GM06990 (cell line): ENCODE measurements around the gene ZDHHC12.
A peak's percentile ranks its signal among the peaks of the same experiment; 100 is the strongest.
"Not testable (repeated sequence)": the region's sequence is repeated elsewhere in the genome, so short reads cannot be mapped to it uniquely, and the experiment has no call there.

Experiments
- DNase-seq: peaks from one replicate; pipeline ENCODE4 v3.0.0-alpha.2; 2011; ENCODE audit not compliant: insufficient read length; ENCODE audit errors: extremely low read depth
- H3K27me3 ChIP-seq: replicated peaks from 2 replicates; pipeline ENCODE4 v1.6.0; 2011; ENCODE audit warnings: low read length; ENCODE audit not compliant: control insufficient read depth, insufficient read depth
- H3K36me3 ChIP-seq: 2 replicates; pipeline ENCODE4 v1.5.1; 2011; ENCODE audit warnings: low read length; ENCODE audit not compliant: control insufficient read depth, insufficient read depth
- H3K4me3 ChIP-seq: replicated peaks from 2 replicates; pipeline ENCODE4 v1.5.1; 2011; ENCODE audit warnings: low read depth, mild to moderate bottlenecking, control low read depth, low read length
- TF ChIP-seq, protein P1 (sequence below): IDR thresholded peaks from 2 replicates; pipeline ENCODE4 v1.5.1; 2011; ENCODE audit warnings: low read length, control low read depth, mild to moderate bottlenecking, inconsistent platforms; ENCODE audit not compliant: insufficient read depth, poor library complexity, severe bottlenecking

The ZDHHC12 gene

GRCh38 chr9:128703616-128704355 lies 20.1 kb downstream of the ZDHHC12 start:
- H3K4me3 ChIP-seq = peak overlapping the region; percentile 65

DNA sequence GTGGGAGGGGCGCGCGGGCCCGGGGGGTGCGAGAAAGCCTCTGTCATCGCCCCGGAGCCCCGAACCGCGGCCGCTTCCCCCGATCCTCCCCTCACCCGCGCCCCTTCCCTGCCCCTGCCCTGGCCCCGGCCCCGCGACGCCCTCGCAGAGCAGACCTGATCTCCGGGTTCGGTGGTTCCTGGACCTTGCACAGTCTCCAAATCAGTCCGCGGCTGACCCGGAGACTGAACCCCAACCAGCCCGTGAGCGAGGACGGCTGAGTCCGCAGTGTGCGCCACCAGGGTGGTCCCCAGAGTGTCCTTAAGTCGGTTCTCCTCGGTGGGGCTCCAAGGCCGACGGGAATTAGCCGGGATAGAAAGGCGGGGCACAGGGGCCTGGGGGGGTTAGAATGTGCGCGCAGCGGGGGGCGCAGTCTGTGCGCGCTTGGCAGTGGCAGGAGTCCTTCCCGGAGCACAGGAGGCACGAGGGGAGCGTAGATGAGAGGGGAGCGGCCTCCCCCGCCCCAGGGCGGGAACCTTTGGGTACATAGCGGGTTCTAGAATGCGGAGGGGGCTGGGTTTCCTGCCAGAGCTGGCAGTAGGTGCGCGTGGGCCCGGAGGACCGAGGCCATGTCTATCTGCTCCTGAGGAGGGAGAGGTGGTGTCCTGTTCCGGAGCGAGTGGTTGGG lies 20.8 kb downstream of the ZDHHC12 start:
- Histone ChIP-seq H3K4me3 (peak overlapping the region; percentile 65), H3K36me3 (no peaks in the 10 kb centered on the region), H3K27me3 (no peaks in the 10 kb centered on the region)
- TF ChIP-seq, protein P1, sequence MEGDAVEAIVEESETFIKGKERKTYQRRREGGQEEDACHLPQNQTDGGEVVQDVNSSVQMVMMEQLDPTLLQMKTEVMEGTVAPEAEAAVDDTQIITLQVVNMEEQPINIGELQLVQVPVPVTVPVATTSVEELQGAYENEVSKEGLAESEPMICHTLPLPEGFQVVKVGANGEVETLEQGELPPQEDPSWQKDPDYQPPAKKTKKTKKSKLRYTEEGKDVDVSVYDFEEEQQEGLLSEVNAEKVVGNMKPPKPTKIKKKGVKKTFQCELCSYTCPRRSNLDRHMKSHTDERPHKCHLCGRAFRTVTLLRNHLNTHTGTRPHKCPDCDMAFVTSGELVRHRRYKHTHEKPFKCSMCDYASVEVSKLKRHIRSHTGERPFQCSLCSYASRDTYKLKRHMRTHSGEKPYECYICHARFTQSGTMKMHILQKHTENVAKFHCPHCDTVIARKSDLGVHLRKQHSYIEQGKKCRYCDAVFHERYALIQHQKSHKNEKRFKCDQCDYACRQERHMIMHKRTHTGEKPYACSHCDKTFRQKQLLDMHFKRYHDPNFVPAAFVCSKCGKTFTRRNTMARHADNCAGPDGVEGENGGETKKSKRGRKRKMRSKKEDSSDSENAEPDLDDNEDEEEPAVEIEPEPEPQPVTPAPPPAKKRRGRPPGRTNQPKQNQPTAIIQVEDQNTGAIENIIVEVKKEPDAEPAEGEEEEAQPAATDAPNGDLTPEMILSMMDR = no peak
- peak; percentile 51 for DNase-seq

More at GRCh38 chr9:128703616-128704355, 20.1 kb downstream of the ZDHHC12 start:
- TF ChIP-seq, protein P1 = no peak
- DNase-seq = no peak
- Histone ChIP-seq H3K36me3 (no peaks in the 10 kb centered on the region), H3K27me3 (no peaks in the 10 kb centered on the region)

DNA sequence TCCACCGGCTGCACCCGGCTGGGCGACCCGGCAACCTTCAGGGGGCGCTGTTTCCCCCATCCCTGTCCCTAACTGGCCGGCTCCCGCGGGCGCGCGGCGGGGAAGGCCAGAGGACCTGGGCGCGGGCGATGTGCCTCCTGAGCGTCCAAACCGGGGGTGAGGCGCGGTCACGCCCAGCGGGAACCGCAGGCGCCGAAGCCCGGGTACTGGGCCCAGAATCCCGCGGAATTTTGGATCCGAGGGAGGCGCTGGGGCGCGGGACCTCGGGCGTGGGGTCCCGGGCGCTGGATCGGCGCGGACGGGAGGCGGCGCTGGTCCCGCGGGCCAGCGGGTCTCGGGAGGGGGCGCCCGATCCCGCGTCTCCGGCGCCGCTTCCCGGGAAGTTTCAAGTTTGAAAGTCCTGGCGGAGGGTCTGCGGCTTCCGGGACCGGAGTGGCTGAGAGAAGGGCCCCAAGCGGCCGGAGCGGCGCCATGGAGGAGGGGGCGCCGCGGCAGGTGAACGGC lies 21.4 kb downstream of the ZDHHC12 start, which contains the start of gene PKN3:
TSS of gene PKN3 (plus strand) at position 59 of the 504 bp plus-strand sequence. CDS start at position 472, 413 bp downstream.
- peak; percentile 88 for DNase-seq
- H3K4me3 ChIP-seq = peak within 1 kb of the TSS; percentile 65
- TF ChIP-seq, protein P1 = peak; percentile 88
- H3K36me3 ChIP-seq = peaks cover under 1% of the 10 kb centered on the region; the same call in 1 of the 2 replicates
- H3K27me3 ChIP-seq = no peaks in the 10 kb centered on the region

GRCh38 chr9:128701227-128701854 lies 22.6 kb downstream of the ZDHHC12 start:
- Histone ChIP-seq H3K27me3 (no peaks in the 10 kb centered on the region), H3K4me3 (no peak overlapping the region), H3K36me3 (peaks cover 3% of the 10 kb centered on the region; the same call in 1 of the 2 replicates)
- TF ChIP-seq, protein P1 = no peak
- no peak for DNase-seq

DNA sequence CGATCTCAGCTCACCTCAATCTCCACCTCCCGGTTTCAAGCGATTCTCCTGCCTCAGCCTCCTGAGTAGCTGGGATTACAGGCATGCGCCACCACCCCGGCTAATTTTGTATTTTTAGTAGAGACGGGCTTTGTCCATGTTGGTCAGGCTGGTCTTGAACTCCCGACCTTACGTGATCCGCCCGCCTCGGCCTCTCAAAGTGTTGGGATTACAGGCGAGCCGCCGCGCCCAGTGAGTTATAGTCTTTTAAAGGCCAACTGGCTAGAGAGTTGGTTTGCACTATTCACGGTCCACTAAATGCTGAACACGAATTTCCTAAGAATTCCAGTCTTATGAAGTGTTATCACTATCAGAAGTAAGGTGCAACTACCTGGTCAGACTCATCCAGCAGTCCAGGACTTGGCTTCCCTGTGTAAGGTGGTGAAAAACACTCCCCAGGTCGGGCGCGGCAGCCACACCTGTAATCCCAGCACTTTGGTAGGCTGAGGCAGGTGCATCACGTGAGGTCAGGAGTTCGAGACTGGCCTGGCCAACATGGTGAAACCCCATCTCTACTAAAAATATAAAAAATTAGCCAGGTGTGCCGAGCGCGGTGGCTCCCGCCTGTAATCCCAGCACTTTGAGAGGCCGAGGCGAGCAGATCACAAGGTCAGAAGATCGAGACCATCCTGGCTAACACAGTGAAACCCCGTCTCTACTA lies 24.7 kb downstream of the ZDHHC12 start:
- not testable (repeated sequence) for H3K4me3 ChIP-seq, H3K36me3 ChIP-seq, H3K27me3 ChIP-seq, DNase-seq
